Measurements from ENCODE around the gene FAM170A. TPM values are rescaled to one million over a fixed set of nuclear protein-coding genes. Genes with fewer than 3 reads are reported as not detected.

Gene FAM170A
- total and polyA plus RNA-seq, 4 donors, result 0.79 TPM; not detected in 3

Other genes starting within 250 kb of the FAM170A start
- 100 to 1,000 TPM; 138 to 157 TPM for gene HSD17B4, start 177.1 kb upstream of the FAM170A start, total RNA-seq
- 100 to 1,000 TPM; 170 to 172 TPM for gene HSD17B4, start 177.1 kb upstream of the FAM170A start, polyA plus RNA-seq